Stimulated activated CD4-positive, alpha-beta T cell treated with anti-CD3 and anti-CD28 coated beads, Interleukin-4, amount 100 ng/mL, for 48 hours (primary cell): ENCODE measurements around the gene ZNRF1.

Source experiments
- DNase-seq, 2 donors: peaks; one replicate each; pipeline ENCODE4 v3.0.0-alpha.2; 2020; ENCODE audit warnings: low read depth in 2 of 2

The ZNRF1 gene

GRCh38 chr16:75148311-75149195 is 149.7 kb downstream of the ZNRF1 start, which contains the start of gene ZFP1:
TSS of gene ZFP1 (plus strand) at chr16:75148524. CDS start at chr16:75152952, 4,428 bp downstream.
- DNase-seq, result peak; percentile 92 to 93

DNA sequence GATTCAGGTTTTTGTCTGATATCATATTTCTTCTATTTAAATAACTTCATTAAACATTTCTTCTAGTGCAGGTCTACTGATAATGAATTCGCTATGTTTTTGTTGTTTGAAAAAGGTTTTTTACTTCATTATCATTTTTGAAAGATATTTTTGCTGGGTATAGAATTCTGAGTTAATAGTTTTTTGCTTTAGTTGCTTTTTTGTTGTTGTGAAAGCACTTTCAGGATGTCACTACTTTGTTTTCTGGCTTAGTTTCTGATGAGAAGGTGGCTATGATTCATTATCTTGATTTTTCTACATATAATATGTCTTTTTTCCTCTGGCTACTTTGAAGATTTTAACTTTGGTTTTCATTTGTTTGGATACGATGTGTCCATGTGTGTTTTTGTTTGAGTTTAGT is 153.0 kb downstream of the ZNRF1 start:
- no peak for DNase-seq

DNA sequence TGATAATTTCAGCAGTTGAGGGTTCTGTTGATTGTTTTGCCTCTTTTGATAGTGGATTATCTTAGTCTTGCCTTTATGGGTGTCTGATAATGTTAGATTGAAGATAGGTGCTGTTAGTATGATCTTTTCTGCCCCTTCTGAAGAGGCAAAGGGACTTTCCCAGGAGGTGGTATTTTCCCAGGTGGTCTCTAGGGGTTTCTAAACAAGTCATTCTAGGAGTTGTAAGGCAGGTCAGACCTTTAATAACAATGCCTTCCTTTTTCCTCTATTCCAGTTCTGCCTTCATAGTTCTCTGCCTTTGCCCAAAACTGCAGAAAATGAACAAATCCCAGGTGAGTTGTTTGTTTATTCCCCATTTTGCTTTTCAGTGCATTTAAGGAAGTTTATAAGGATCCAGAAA is 153.8 kb downstream of the ZNRF1 start:
- DNase-seq, result no peak

DNA sequence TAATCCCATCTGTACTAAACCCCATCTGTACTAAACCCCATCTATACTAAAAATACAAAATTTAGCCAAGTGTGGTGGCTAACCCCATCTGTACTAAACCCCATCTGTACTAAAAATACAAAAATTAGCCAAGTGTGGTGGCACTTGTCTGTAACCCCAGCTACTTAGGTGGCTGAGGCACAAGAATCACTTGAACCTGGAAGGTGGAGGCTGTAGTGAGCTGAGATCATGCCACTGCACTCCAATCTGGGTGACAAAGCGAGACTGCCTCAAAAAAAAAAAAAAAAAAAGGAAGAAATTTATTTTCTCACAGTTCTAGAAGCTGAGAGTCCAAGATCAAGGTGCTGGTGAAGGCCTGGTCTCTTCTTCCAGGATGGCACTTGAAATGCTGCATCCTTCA is 161.6 kb downstream of the ZNRF1 start:
- DNase-seq, result no peak
